HEK293T (cell line): ENCODE results near the gene SMAD5.

Source experiments
- FOXA1 ChIP-seq: fragments of 450-650 bp; IDR thresholded peaks from 2 replicates; pipeline ENCODE4 v1.6.1; 2016; ENCODE audit warnings: mild to moderate bottlenecking
- ZNF384 ChIP-seq: fragments of 450-650 bp; IDR thresholded peaks from 2 replicates; pipeline ENCODE4 v1.6.1; 2016

DNA sequence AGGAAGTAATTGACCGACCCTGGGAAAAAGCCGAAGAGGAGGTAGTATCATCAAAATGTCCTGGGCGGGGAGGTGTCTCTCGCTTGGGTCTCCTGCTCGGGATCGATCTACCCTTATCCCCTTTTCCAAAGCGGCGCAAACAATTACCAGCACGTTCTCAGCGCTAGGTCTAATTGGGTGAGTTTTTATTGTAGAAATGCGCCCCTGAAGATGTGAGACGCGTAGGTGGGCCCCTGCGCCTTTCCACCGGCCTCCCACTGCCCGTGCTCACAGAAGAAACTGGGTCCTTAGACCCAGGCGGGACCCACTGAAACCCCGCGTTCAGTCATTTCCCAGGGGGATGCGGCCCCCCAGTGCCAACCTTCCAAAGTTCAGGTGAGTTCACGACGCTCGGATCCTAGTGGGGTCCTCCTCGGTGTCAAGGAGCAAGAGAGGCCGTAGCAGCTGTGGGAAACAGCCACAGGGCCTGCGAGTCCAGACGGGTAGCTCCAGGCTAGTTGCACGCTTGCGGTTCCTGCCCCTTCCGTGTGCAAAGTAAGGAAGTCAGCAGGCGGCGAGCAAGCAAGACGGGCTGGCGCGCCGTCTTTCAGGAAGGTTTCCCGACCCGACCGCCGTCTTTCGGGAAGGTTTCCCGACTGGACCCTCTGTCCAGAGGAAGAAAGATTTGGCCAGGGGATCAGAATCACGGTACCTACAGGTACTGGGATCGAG is 58.8 kb downstream of the SMAD5 start:
- TF ChIP-seq FOXA1, result no peak
- TF ChIP-seq ZNF384, result no peak
